KMS-11 (cell line): ENCODE data around the gene TMEFF2.

ENCODE experiments used
- H2AFZ ChIP-seq: fragments of 200-600 bp; sonication (generic); 2 replicates; pipeline ENCODE4 v1.6.1; 2016; ENCODE audit warnings: antibody characterized with exemption, mixed run types, low read depth
- H3K27ac ChIP-seq: fragments of 200-600 bp; sonication (generic); 2 replicates; pipeline ENCODE4 v1.6.1; 2016; ENCODE audit warnings: mild to moderate bottlenecking, mixed run types
- H3K27me3 ChIP-seq: fragments of 200-600 bp; sonication (generic); 2 replicates; pipeline ENCODE4 v1.6.1; 2017; ENCODE audit warnings: mild to moderate bottlenecking, low read depth, mixed run types, moderate library complexity; ENCODE audit not compliant: insufficient read depth
- H3K36me3 ChIP-seq: fragments of 200-600 bp; sonication (generic); 2 replicates; pipeline ENCODE4 v1.6.1; 2017; ENCODE audit warnings: mild to moderate bottlenecking, mixed run types; ENCODE audit not compliant: insufficient read depth
- H3K4me1 ChIP-seq: fragments of 200-600 bp; sonication (generic); 2 replicates; pipeline ENCODE4 v1.6.1; 2016; ENCODE audit warnings: mild to moderate bottlenecking, low read depth, mixed run types; ENCODE audit not compliant: poor library complexity, severe bottlenecking
- H3K4me2 ChIP-seq: fragments of 200-600 bp; sonication (generic); 2 replicates; pipeline ENCODE4 v1.7.0; 2016; ENCODE audit warnings: mild to moderate bottlenecking, mixed run types
- H3K4me3 ChIP-seq: fragments of 200-600 bp; sonication (generic); IDR thresholded peaks from 2 replicates; pipeline ENCODE4 v1.6.1; 2017; ENCODE audit warnings: low read depth, low read length, mixed read lengths; ENCODE audit not compliant: insufficient read depth
- H3K79me2 ChIP-seq: fragments of 200-600 bp; sonication (generic); 2 replicates; pipeline ENCODE4 v1.6.1; 2016; ENCODE audit warnings: low read depth, mixed run types; ENCODE audit not compliant: insufficient read depth
- H3K9ac ChIP-seq: fragments of 200-600 bp; sonication (generic); 2 replicates; pipeline ENCODE4 v1.6.1; 2016; ENCODE audit warnings: mild to moderate bottlenecking, mixed run types
- H4K20me1 ChIP-seq: fragments of 200-600 bp; sonication (generic); 2 replicates; pipeline ENCODE4 v1.6.1; 2016; ENCODE audit warnings: mild to moderate bottlenecking, mixed run types; ENCODE audit not compliant: insufficient read depth
- CTCF ChIP-seq: fragments of 200-600 bp; sonication (generic); conservative IDR thresholded peaks from 2 replicates; pipeline ENCODE4 v1.6.1; 2017; ENCODE audit warnings: low read depth, mild to moderate bottlenecking, antibody characterized with exemption, low read length, moderate library complexity, mixed read lengths

TMEFF2 gene

GRCh38 chr2:191908874-191909273, 285.9 kb downstream of the TMEFF2 start:
- Histone ChIP-seq H2AFZ (no peak overlapping the region), H3K4me3 (no peak overlapping the region), H3K27me3 (no peaks in the 10 kb centered on the region), H3K36me3 (no peaks in the 10 kb centered on the region), H3K4me1 (no peaks in the 10 kb centered on the region), H3K27ac (no peak overlapping the region), H3K9ac (no peak overlapping the region), H3K79me2 (no peaks in the 10 kb centered on the region), H4K20me1 (no peaks in the 10 kb centered on the region), H3K4me2 (no peak overlapping the region)
- no peak for TF ChIP-seq CTCF

GRCh38 chr2:191907545-191907944, 287.2 kb downstream of the TMEFF2 start:
- H3K4me3 ChIP-seq = no peak overlapping the region
- no peaks in the 10 kb centered on the region for H3K27me3 ChIP-seq
- H3K4me1 ChIP-seq = no peaks in the 10 kb centered on the region
- H3K79me2 ChIP-seq = no peaks in the 10 kb centered on the region
- H3K9ac ChIP-seq = no peak overlapping the region
- H3K27ac ChIP-seq = no peak overlapping the region
- H3K4me2 ChIP-seq = no peak overlapping the region
- TF ChIP-seq CTCF = no peak
- no peaks in the 10 kb centered on the region for H4K20me1 ChIP-seq
- H2AFZ ChIP-seq = no peak overlapping the region
- no peaks in the 10 kb centered on the region for H3K36me3 ChIP-seq

- Histone ChIP-seq H3K36me3 (no peaks in the 10 kb centered on the region), H3K9ac (no peak overlapping the region), H4K20me1 (no peaks in the 10 kb centered on the region), H2AFZ (no peak overlapping the region), H3K4me2 (no peak overlapping the region), H3K27me3 (no peaks in the 10 kb centered on the region), H3K4me1 (no peaks in the 10 kb centered on the region), H3K27ac (no peak overlapping the region), H3K4me3 (no peak overlapping the region), H3K79me2 (no peaks in the 10 kb centered on the region)
- no peak for TF ChIP-seq CTCF
Measured at GRCh38 chr2:191907091-191907490, 287.6 kb downstream of the TMEFF2 start.

- no peaks in the 10 kb centered on the region for H3K27me3 ChIP-seq
- H3K27ac ChIP-seq = no peak overlapping the region
- no peaks in the 10 kb centered on the region for H3K36me3 ChIP-seq
- H3K4me3 ChIP-seq = no peak overlapping the region
- no peak overlapping the region for H3K4me2 ChIP-seq
- no peaks in the 10 kb centered on the region for H3K4me1 ChIP-seq
- H3K79me2 ChIP-seq = no peaks in the 10 kb centered on the region
- H4K20me1 ChIP-seq = no peaks in the 10 kb centered on the region
- TF ChIP-seq CTCF = no peak
- no peak overlapping the region for H2AFZ ChIP-seq
- no peak overlapping the region for H3K9ac ChIP-seq
Measured at GRCh38 chr2:191905336-191905735, 289.4 kb downstream of the TMEFF2 start.
